Measurements from ENCODE around the gene CCDC61. TPM values are rescaled to one million over a fixed set of nuclear protein-coding genes. Genes with fewer than 3 reads are reported as not detected.
A peak's percentile ranks its signal among the peaks of the same experiment; 100 is the strongest.

Gene CCDC61
- polyA plus RNA-seq, 3 donors, result 4.3 to 8.8 (median 6.1) TPM

- no peak overlapping the region for H3K4me2 ChIP-seq (replicated peaks; ENCODE audit: extremely low read depth, low read length, poor library complexity, severe bottlenecking)
- no peak overlapping the region for H3K9ac ChIP-seq (ENCODE audit: insufficient read depth, low read length, poor library complexity, severe bottlenecking)
- H3K36me3 ChIP-seq (replicated peaks in 1 of 2; ENCODE audit: control insufficient read depth in 1 of 2, insufficient read depth in 2 of 2, low read length in 2 of 2), result no peaks in the 10 kb centered on the region
- H4K20me1 ChIP-seq (ENCODE audit: insufficient read depth, low read length), result no peaks in the 10 kb centered on the region
- TF ChIP-seq CTCF (IDR thresholded peaks at IDR 0.05), result no peak
- H3K4me3 ChIP-seq (replicated peaks in 1 of 3; ENCODE audit: low read depth in 2 of 3, low read length in 3 of 3), result no peak overlapping the region
- H3K27ac ChIP-seq (ENCODE audit: low read depth in 1 of 2, low read length in 2 of 2), result no peak overlapping the region
- H3K4me1 ChIP-seq (ENCODE audit: control insufficient read depth in 1 of 2, insufficient read depth in 2 of 2, low read length in 2 of 2), result no peaks in the 10 kb centered on the region
- Mint-ChIP-seq H3K27me3 (ENCODE audit: low read depth in 3 of 3) (peaks cover 13 to 46% (median 24%) of the 10 kb centered on the region in 3 donors), H3K27ac (no peak overlapping the region), H3K9me3 (peaks cover 0 to 14% (median 8%) of the 10 kb centered on the region in 7 donors), H3K4me3 (no peak overlapping the region), H3K36me3 (no peaks in the 10 kb centered on the region), H3K4me1 (no peaks in the 10 kb centered on the region)
- intact Hi-C loops (cut with micrococcal nuclease), result no loop called here
- no peak overlapping the region for H2AFZ ChIP-seq (ENCODE audit: insufficient read depth, low read depth, low read length, poor library complexity, severe bottlenecking)
- no peak for DNase-seq
- 79% methylated on average over 4 of the region's 6 CpGs for WGBS (ENCODE audit: insufficient coverage)
- peaks cover 0 to 7% of the 10 kb centered on the region in 2 donors for H3K27me3 ChIP-seq (ENCODE audit: control insufficient read depth in 2 of 2, insufficient read depth in 2 of 2, low read length in 2 of 2)
- no peaks in the 10 kb centered on the region for H3K79me2 ChIP-seq (ENCODE audit: insufficient read depth, low read length)
- peaks cover 0 to 12% of the 10 kb centered on the region in 2 donors for H3K9me3 ChIP-seq (replicated peaks in 1 of 2; ENCODE audit: control insufficient read depth in 1 of 2, insufficient read depth in 1 of 2, low read length in 2 of 2)
These were observed 40.3 kb downstream of the CCDC61 start for GRCh38 chr19:46035546-46035945.

GRCh38 chr19:46035986-46036743 is 40.9 kb downstream of the CCDC61 start:
- Mint-ChIP-seq H3K27me3 (ENCODE audit: low read depth in 3 of 3) (peaks cover 17 to 44% (median 25%) of the 10 kb centered on the region in 3 donors), H3K27ac (peak overlapping the region in 1 of 7 donors; percentile 8), H3K4me3 (no peak overlapping the region), H3K9me3 (peaks cover 0 to 14% (median 8%) of the 10 kb centered on the region in 7 donors), H3K4me1 (no peaks in the 10 kb centered on the region), H3K36me3 (no peaks in the 10 kb centered on the region)
- Histone ChIP-seq H4K20me1 (ENCODE audit: insufficient read depth, low read length) (no peaks in the 10 kb centered on the region), H3K9ac (ENCODE audit: insufficient read depth, low read length, poor library complexity, severe bottlenecking) (no peak overlapping the region), H3K36me3 (replicated peaks in 1 of 2; ENCODE audit: control insufficient read depth in 1 of 2, insufficient read depth in 2 of 2, low read length in 2 of 2) (no peaks in the 10 kb centered on the region), H3K4me3 (replicated peaks in 1 of 3; ENCODE audit: low read depth in 2 of 3, low read length in 3 of 3) (no peak overlapping the region), H3K27ac (ENCODE audit: low read depth in 1 of 2, low read length in 2 of 2) (no peak overlapping the region), H3K79me2 (ENCODE audit: insufficient read depth, low read length) (no peaks in the 10 kb centered on the region), H3K27me3 (ENCODE audit: control insufficient read depth in 2 of 2, insufficient read depth in 2 of 2, low read length in 2 of 2) (peaks cover 0 to 8% of the 10 kb centered on the region in 2 donors), H3K9me3 (replicated peaks in 1 of 2; ENCODE audit: control insufficient read depth in 1 of 2, insufficient read depth in 1 of 2, low read length in 2 of 2) (peaks cover 0 to 12% of the 10 kb centered on the region in 2 donors), H3K4me1 (ENCODE audit: control insufficient read depth in 1 of 2, insufficient read depth in 2 of 2, low read length in 2 of 2) (no peaks in the 10 kb centered on the region), H3K4me2 (replicated peaks; ENCODE audit: extremely low read depth, low read length, poor library complexity, severe bottlenecking) (no peak overlapping the region), H2AFZ (ENCODE audit: insufficient read depth, low read depth, low read length, poor library complexity, severe bottlenecking) (no peak overlapping the region)
- no peak for TF ChIP-seq CTCF (IDR thresholded peaks at IDR 0.05)
- intact Hi-C loops (cut with micrococcal nuclease), result no loop called here
- DNase-seq, result no peak
- 87% methylated on average over 13 of the region's 13 CpGs for WGBS (ENCODE audit: insufficient coverage)
